Trophoblast cell (in vitro differentiated cells and primary cell): ENCODE results near the gene COX8A.

Experiments used
- DNase-seq, 2 donors: peaks; one replicate each; pipeline ENCODE4 v3.0.0-alpha.2; 2016
- H2AFZ ChIP-seq: 2 replicates; pipeline ENCODE4 v1.6.1; 2013; ENCODE audit warnings: low read length, moderate library complexity, mild to moderate bottlenecking; ENCODE audit not compliant: insufficient read depth, poor library complexity
- H2AK5ac ChIP-seq: 2 replicates; pipeline ENCODE4 v1.6.1; 2013; ENCODE audit warnings: mild to moderate bottlenecking, low read length
- H2BK120ac ChIP-seq: 2 replicates; pipeline ENCODE4 v1.6.1; 2013; ENCODE audit warnings: low read length, mild to moderate bottlenecking, moderate library complexity; ENCODE audit not compliant: insufficient read depth, poor library complexity
- H2BK12ac ChIP-seq: 2 replicates; pipeline ENCODE4 v1.6.1; 2013; ENCODE audit warnings: mild to moderate bottlenecking, low read length, moderate library complexity
- H2BK5ac ChIP-seq: 2 replicates; pipeline ENCODE4 v1.6.1; 2013; ENCODE audit warnings: low read length, low read depth, moderate library complexity, mild to moderate bottlenecking; ENCODE audit not compliant: poor library complexity
- H3K14ac ChIP-seq: 2 replicates; pipeline ENCODE4 v1.6.1; 2013; ENCODE audit warnings: mild to moderate bottlenecking, low read length
- H3K18ac ChIP-seq: 2 replicates; pipeline ENCODE4 v1.6.1; 2013; ENCODE audit warnings: mild to moderate bottlenecking, low read length
- H3K23ac ChIP-seq: 2 replicates; pipeline ENCODE4 v1.6.1; 2013; ENCODE audit warnings: low read length
- H3K27ac ChIP-seq: 2 replicates; pipeline ENCODE4 v1.5.1; 2013; ENCODE audit warnings: low read depth, mild to moderate bottlenecking, inconsistent platforms, low read length, moderate library complexity
- H3K27me3 ChIP-seq: 2 replicates; pipeline ENCODE4 v1.6.1; 2013; ENCODE audit warnings: inconsistent platforms, mild to moderate bottlenecking, low read length, moderate library complexity; ENCODE audit not compliant: insufficient read depth
- H3K36me3 ChIP-seq, 2 experiments: 1 replicate in 1 of 2; 2 replicates in 1 of 2; pipeline ENCODE4 v1.6.1; 2013; ENCODE audit warnings: low read length in 2 of 2, mild to moderate bottlenecking in 2 of 2, moderate library complexity in 1 of 2; ENCODE audit not compliant: insufficient read depth in 2 of 2, control insufficient read depth in 1 of 2
- H3K4ac ChIP-seq: 2 replicates; pipeline ENCODE4 v1.6.1; 2013; ENCODE audit warnings: low read depth, mild to moderate bottlenecking, low read length, moderate library complexity
- H3K4me1 ChIP-seq, 2 experiments: 1 replicate in 1 of 2; 2 replicates in 1 of 2; pipeline ENCODE4 v1.6.1; 2013; ENCODE audit warnings: low read length in 2 of 2, mild to moderate bottlenecking in 2 of 2, moderate library complexity in 1 of 2; ENCODE audit not compliant: insufficient read depth in 2 of 2, control insufficient read depth in 1 of 2
- H3K4me2 ChIP-seq: 2 replicates; pipeline ENCODE4 v1.6.1; 2013; ENCODE audit warnings: inconsistent platforms, mild to moderate bottlenecking, low read length, moderate library complexity
- H3K4me3 ChIP-seq: 2 replicates; pipeline ENCODE4 v1.5.1; 2013; ENCODE audit warnings: mild to moderate bottlenecking, low read depth, low read length, inconsistent platforms
- H3K79me1 ChIP-seq: one replicate; pipeline ENCODE4 v1.6.1; 2013; ENCODE audit warnings: low read length
- H3K79me2 ChIP-seq: 2 replicates; pipeline ENCODE4 v1.6.1; 2013; ENCODE audit warnings: low read length, mild to moderate bottlenecking; ENCODE audit not compliant: control insufficient read depth, insufficient read depth, poor library complexity
- H3K9ac ChIP-seq: 2 replicates; pipeline ENCODE4 v1.6.1; 2013; ENCODE audit warnings: mild to moderate bottlenecking, low read length
- H3K9me3 ChIP-seq: 2 replicates; pipeline ENCODE4 v1.6.1; 2013; ENCODE audit warnings: low read depth, mild to moderate bottlenecking, control low read depth, inconsistent platforms, low read length; ENCODE audit not compliant: insufficient read depth
- H4K12ac ChIP-seq: 2 replicates; pipeline ENCODE4 v1.6.1; 2013; ENCODE audit warnings: low read depth, mild to moderate bottlenecking, low read length, moderate library complexity
- H4K8ac ChIP-seq: 2 replicates; pipeline ENCODE4 v1.6.1; 2013; ENCODE audit warnings: low read depth, mild to moderate bottlenecking, low read length, moderate library complexity
- H4K91ac ChIP-seq: one replicate; pipeline ENCODE4 v1.6.1; 2013; ENCODE audit warnings: low read depth, mild to moderate bottlenecking, low read length, moderate library complexity
- WGBS: extraction: QIAGEN DNeasy Blood & Tissue Kit; methylation state at CpG from one replicate; pipeline ENCODE4 v1.1.7; 2013; ENCODE audit warnings: missing lambda C conversion rate; ENCODE audit not compliant: insufficient read length, insufficient coverage; ENCODE audit errors: extremely low coverage; 5-methylcytosine and 5-hydroxymethylcytosine counted together

COX8A gene

GRCh38 chr11:64011371-64011770 lies 37.0 kb downstream of the COX8A start:
- H4K12ac ChIP-seq = no peak overlapping the region
- no peak overlapping the region for H2AK5ac ChIP-seq
- no peak overlapping the region for H3K4ac ChIP-seq
- no peaks in the 10 kb centered on the region for H3K36me3 ChIP-seq
- H2BK12ac ChIP-seq = no peak overlapping the region
- no peaks in the 10 kb centered on the region for H3K79me1 ChIP-seq
- H4K91ac ChIP-seq = no peak overlapping the region
- no peak overlapping the region for H3K4me3 ChIP-seq
- H4K8ac ChIP-seq = no peak overlapping the region
- H3K9me3 ChIP-seq = no peaks in the 10 kb centered on the region
- peaks cover 12 to 16% of the 10 kb centered on the region in 2 experiments for H3K4me1 ChIP-seq
- WGBS = no CpG with 5 or more reads among the region's 8 CpGs
- no peak overlapping the region for H3K9ac ChIP-seq
- no peak overlapping the region for H2BK120ac ChIP-seq
- H2AFZ ChIP-seq = no peak overlapping the region
- DNase-seq = no peak
- H2BK5ac ChIP-seq = no peak overlapping the region
- H3K18ac ChIP-seq = no peak overlapping the region
- H3K4me2 ChIP-seq = no peak overlapping the region
- no peak overlapping the region for H3K14ac ChIP-seq
- H3K27ac ChIP-seq = no peak overlapping the region
- H3K27me3 ChIP-seq = peaks cover 12% of the 10 kb centered on the region
- H3K79me2 ChIP-seq = no peaks in the 10 kb centered on the region
- no peak overlapping the region for H3K23ac ChIP-seq

GRCh38 chr11:64013141-64013896 lies 38.9 kb downstream of the COX8A start:
- no CpG with 5 or more reads among the region's 16 CpGs for WGBS
- H3K27me3 ChIP-seq = no peaks in the 10 kb centered on the region
- peaks cover 6 to 8% of the 10 kb centered on the region in 2 experiments for H3K4me1 ChIP-seq
- H4K12ac ChIP-seq = no peak overlapping the region
- H4K8ac ChIP-seq = no peak overlapping the region
- no peak overlapping the region for H2BK12ac ChIP-seq
- no peak overlapping the region for H2AFZ ChIP-seq
- H3K79me2 ChIP-seq = no peaks in the 10 kb centered on the region
- H2BK120ac ChIP-seq = no peak overlapping the region
- no peak overlapping the region for H3K18ac ChIP-seq
- no peak overlapping the region for H3K4ac ChIP-seq
- no peaks in the 10 kb centered on the region for H3K9me3 ChIP-seq
- no peak overlapping the region for H3K4me2 ChIP-seq
- H3K4me3 ChIP-seq = no peak overlapping the region
- H3K14ac ChIP-seq = no peak overlapping the region
- no peak overlapping the region for H2BK5ac ChIP-seq
- no peak overlapping the region for H3K9ac ChIP-seq
- no peaks in the 10 kb centered on the region for H3K79me1 ChIP-seq
- H3K36me3 ChIP-seq = no peaks in the 10 kb centered on the region
- no peak for DNase-seq
- H4K91ac ChIP-seq = no peak overlapping the region
- H3K23ac ChIP-seq = no peak overlapping the region
- H2AK5ac ChIP-seq = no peak overlapping the region
- H3K27ac ChIP-seq = no peak overlapping the region

- H2BK5ac ChIP-seq = no peak overlapping the region
- no peak overlapping the region for H3K23ac ChIP-seq
- H3K18ac ChIP-seq = no peak overlapping the region
- H3K36me3 ChIP-seq = no peaks in the 10 kb centered on the region
- DNase-seq = no peak
- H3K9ac ChIP-seq = no peak overlapping the region
- no peaks in the 10 kb centered on the region for H3K27me3 ChIP-seq
- H3K79me2 ChIP-seq = no peaks in the 10 kb centered on the region
- no peak overlapping the region for H3K4ac ChIP-seq
- no peak overlapping the region for H2BK120ac ChIP-seq
- H3K4me1 ChIP-seq = peaks cover 4 to 5% of the 10 kb centered on the region in 2 experiments
- H4K8ac ChIP-seq = no peak overlapping the region
- H2AFZ ChIP-seq = no peak overlapping the region
- H3K4me2 ChIP-seq = no peak overlapping the region
- no peak overlapping the region for H2AK5ac ChIP-seq
- no peak overlapping the region for H3K4me3 ChIP-seq
- H3K14ac ChIP-seq = no peak overlapping the region
- no peak overlapping the region for H3K27ac ChIP-seq
- H4K12ac ChIP-seq = no peak overlapping the region
- H3K9me3 ChIP-seq = peaks cover 2% of the 10 kb centered on the region
- no peak overlapping the region for H4K91ac ChIP-seq
- H3K79me1 ChIP-seq = no peaks in the 10 kb centered on the region
- no CpG with 5 or more reads among the region's 11 CpGs for WGBS
- H2BK12ac ChIP-seq = no peak overlapping the region
Observed at GRCh38 chr11:64014356-64014755, 39.9 kb downstream of the COX8A start.

- no peak for DNase-seq
Observed at GRCh38 chr11:64015510-64015909, 41.1 kb downstream of the COX8A start.

More at GRCh38 chr11:64015510-64015909, 41.1 kb downstream of the COX8A start:
- H3K14ac ChIP-seq = no peak overlapping the region
- H2BK120ac ChIP-seq = no peak overlapping the region
- no CpG with 5 or more reads among the region's 20 CpGs for WGBS
- H3K9me3 ChIP-seq = peaks cover 2% of the 10 kb centered on the region
- no peak overlapping the region for H3K4me2 ChIP-seq
- no peak overlapping the region for H4K91ac ChIP-seq
- no peak overlapping the region for H3K23ac ChIP-seq
- H3K27me3 ChIP-seq = no peaks in the 10 kb centered on the region
- H3K4ac ChIP-seq = no peak overlapping the region
- H3K79me1 ChIP-seq = no peaks in the 10 kb centered on the region
- no peaks in the 10 kb centered on the region for H3K36me3 ChIP-seq
- no peak overlapping the region for H3K18ac ChIP-seq
- no peak overlapping the region for H2AFZ ChIP-seq
- no peak overlapping the region for H3K9ac ChIP-seq
- no peaks in the 10 kb centered on the region for H3K4me1 ChIP-seq
- no peak overlapping the region for H4K12ac ChIP-seq
- no peak overlapping the region for H2BK5ac ChIP-seq
- H3K27ac ChIP-seq = no peak overlapping the region
- H3K79me2 ChIP-seq = no peaks in the 10 kb centered on the region
- H3K4me3 ChIP-seq = no peak overlapping the region
- no peak overlapping the region for H4K8ac ChIP-seq
- H2AK5ac ChIP-seq = no peak overlapping the region
- no peak overlapping the region for H2BK12ac ChIP-seq
